ENCODE measurements around the gene SMYD3.

Gene SMYD3

DNA sequence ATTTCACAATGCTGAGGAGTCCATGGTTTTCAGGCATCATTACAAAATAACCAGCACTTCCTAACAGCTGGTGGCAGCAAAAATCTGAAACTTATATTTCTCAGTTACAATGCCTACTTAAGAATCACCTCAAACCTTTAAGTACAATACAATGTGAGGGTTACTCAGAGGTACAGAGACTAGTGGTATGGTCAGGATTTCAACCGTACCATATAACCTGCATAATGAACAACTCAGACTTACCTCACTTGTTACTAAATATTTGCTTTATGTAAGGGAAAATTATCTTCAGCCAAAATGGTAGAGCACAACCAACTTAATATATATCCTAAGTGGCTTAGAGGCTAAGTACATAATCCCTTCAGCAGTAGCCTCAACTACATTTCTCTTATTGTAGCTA is 344.5 kb downstream of the SMYD3 start:
- DNase-seq: no peak

DNA sequence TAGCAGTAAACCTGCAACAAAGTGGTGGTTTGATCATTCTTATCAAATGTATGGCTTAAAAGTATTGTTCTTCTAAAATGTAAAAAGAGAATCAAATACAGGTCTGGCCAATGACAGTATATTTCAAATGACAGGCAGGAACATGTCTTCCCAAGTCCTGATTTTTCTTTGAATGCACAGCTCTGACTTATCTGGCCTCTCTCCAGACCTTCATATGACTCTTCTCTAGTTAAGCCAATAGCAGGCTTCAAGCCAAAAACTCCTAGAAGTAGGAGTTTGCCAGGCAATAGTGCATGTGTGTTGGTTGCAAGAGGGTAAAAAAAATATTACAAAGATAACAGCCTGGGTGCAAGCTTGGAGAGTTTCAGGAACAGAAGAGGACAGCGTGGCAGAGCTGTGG is 345.5 kb downstream of the SMYD3 start:
- no peak for DNase-seq

DNA sequence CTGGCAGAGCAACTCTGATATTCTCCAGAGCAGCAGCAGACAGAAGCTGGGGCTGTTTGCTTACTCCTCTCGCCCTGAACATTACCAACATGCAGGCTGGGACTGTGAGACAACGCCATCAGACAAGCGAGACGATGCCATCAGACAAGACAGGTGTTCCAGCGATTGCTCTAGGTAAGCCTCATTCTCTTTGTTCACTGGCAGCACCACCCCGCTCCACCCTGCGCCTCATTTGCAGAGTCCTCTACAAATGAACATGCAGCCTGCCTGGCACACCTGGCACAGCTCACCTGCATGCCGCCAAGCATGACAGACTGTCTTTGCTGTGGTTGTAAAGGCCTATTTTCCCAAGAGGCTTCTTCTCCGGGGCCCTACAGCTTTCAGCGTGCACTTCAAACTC is 346.2 kb downstream of the SMYD3 start:
- no peak for DNase-seq

DNA sequence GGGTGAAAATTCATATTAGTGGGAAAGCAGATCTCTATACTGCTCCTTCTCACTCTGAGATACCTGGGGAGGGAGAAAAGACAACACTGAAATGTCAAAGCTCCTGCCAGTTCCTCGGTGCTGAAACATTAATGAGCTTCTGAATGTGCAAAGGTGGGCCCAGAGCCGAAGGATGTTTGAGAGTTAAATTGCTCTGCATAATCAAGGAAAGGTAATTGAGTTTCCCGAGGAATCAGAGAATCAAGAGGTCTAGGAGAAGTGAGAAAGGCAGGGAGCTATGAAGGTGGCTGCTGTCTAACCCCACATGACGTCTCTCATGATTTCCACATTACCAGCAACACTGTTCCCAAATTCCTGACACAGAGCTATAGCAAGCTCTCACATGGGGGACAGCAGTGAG is 346.7 kb downstream of the SMYD3 start:
- no peak for DNase-seq

DNA sequence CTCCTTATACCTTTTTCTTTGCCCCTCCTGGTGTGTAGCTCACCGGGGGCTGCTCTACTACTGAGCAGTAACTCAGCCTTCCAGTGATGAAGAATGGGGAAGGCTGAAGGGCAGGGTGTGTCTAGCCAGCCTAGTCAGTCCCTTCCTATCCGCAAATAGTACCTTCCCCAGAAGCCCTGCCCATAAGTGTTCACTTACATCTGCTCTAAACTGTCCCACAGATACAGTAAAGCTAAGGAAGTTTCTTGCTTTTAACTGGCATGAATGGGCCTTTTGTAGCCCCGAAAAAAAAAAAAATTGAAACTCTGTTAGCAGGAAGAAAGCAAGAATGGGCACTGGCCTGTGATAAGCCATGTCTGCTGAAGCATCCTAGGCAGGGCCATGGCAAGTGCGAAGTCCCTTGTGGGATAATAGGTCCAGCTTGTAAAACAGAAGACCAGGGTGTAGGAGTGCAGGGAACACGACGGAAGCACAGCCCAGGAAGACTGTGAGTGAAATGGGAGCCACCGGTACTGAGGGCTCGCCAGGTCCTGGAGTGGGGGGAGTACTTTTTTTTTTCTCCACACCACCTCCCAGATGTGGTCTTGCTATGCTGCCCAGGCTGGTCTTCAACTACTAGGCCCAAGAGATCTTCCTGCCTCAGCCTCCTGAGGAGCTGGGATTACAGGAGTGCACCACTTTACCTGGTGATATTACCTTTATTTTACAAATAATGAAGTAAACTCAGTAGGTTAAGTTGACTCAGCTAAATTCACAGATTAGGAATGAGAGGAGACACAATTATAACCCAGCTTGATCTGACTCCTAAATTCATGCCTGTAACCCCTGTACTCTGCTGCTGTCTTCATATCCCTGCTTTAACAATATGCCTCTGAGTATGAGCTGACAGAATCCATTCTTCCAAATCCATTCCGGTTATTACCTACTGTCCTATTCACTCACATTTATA is 347.5 kb downstream of the SMYD3 start:
- no peak for DNase-seq

DNA sequence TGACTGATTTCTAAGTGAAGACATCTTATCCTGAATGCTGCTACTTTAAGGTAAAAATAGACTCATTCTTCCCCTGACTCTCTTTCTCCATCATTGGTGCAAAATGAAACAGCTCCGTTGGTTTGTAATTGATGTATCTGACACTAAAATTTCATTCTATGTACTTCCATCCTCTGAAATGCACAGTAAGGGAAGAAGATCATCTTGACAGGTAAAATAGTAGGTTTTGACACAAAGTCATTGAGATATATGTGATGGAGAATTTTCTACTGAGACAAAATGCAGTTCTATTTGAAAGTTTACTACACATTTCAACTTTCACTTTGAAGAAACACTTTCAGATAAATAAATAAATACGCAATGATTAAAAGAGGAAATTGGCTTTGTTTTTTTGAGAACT is 348.9 kb downstream of the SMYD3 start:
- no peak for DNase-seq

DNA sequence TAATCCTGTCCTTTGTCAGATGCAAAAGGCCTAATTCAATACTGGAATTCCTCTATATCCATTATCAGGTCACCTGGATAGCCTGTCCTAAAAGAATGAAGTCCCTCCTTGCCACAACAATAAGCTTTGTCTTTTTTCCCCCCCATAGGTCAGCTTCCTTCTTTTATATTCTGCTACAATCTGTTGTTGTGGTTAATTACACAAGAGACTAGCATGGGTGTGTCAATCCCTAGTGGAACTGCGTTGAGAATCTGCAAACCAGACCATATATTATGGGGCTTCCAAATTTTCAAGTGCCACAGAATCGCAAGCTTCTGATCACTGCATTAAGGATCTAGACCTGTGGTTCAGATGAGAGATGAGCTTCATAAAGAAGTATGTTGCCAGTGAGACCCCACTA is 349.6 kb downstream of the SMYD3 start:
- DNase-seq: peak; percentile 90

DNA sequence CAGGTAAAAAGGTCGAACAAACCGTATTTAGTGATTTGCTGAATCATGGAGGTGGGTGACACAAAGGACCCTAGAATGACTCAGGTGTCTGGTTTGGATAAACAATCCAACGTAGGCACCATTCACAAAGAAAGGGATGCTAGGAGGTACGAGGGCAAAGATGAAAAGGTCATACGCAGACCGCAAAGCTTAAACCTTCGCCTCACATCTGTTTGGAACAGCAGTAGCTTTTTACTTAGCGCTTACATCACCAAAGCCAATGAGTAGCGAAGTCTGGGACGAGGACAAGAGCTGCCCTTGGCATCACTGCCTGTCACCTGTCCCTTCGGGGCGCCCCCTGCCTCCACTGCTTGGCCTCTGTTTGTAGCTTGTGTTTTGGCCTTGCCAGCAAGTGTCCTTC is 350.2 kb downstream of the SMYD3 start:
- DNase-seq: no peak

DNA sequence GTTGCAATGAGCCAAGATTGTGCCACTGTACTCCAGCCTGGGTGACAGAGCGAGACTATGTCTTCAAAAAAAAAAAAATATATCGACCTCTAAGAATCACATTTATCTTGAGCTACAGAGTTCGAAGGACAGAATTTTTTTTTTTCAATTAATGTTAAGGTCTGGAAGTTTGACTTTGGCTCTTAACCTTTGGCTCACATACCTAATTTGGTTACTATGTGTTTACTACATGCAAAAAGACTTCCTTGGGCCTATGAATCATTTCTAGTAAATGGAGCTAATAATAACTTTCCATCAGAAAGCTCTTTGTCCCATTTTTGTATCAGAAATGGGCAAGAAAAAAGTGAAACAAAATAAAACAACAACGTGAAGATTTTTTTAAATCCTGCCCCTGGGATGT is 351.2 kb downstream of the SMYD3 start:
- no peak for DNase-seq

DNA sequence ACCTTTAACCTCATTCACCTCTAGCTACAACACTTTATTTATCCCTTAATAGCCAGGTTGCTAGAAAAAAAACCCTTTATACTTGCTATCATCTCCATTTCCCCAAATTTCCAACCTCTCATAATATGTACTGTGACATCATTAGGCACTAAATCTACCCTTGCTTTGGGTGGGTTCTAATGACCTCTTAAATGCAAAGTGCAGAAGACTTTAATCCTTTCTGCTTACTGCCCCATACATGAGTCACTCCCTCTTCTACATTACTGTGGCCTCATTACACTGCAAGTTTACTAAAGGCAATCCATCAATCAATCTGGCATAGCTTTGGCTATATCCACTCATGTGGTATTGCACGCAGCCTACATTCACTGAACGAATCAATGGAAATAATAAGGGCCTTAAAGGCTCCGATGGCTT is 353.3 kb downstream of the SMYD3 start:
- DNase-seq: peak; percentile 71

DNA sequence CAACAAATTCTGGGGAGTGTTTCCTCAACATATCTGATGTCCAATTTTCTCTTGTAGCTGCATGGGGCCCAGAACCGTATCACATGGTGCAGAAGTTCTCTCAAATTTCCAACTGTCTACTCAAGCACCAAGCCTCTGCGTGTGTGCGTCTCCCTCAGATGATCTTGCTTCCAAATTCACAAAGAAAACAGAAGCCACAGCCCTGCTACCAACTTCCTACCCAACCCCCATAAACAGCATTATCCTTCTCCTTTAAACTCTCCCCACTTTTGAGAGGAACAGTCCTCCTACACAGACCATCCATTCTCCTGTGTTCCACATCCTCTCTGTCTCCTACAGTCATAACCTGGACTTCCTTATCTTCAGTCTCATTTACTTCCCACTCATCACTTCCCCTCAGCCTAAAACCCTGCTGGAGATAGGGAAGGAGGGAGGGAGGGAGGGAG is 354.1 kb downstream of the SMYD3 start:
- DNase-seq: peak; percentile 55

DNA sequence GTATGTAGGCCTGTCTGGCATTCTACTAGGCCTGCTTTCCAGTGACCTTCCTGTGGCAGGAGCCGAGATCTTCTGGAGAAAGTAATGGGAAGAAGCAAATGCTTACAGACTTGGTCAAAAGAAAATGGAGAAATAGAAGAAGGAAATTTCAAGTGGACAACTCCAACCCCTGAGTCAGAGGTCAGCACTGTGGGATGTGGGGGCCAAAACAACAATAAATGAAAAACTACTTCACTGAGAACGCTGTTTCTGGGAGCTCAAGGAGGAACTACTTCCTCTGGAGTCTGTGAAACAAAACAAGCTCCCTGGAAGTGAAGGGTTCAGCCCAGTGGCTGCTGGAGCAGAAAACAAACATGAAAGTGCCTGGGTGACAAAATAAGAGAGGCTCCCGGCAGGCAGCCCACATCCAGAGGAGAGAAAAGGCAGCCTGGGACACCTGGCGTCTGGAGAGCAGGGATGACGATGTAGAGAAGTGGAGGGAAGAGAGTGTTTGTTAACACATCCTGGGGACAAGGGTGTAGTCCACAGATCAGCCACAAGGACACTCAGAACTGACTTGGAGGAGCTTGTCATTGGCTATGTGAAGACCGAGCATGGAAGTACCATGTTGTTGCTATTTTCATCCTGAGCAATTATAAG is 355.2 kb downstream of the SMYD3 start:
- DNase-seq: peak; percentile 43

DNA sequence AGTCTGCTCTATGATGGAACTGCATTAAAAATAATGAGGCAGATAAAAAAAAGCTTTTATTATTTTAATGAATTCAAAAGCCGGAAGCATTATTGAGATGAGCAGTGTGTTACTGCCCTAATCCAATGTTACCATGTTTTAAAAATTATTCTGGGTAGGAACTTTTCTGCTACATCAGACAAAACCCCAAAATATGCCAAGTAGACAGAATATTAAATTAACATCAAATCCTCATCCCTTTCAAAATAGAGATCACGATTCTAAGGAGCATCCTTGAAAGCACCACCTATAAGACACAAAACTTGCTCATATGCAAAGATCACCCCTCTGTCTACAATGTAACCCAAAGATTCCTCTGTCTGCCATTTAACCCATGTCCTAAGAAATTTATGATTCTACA is 357.5 kb downstream of the SMYD3 start:
- DNase-seq: no peak

DNA sequence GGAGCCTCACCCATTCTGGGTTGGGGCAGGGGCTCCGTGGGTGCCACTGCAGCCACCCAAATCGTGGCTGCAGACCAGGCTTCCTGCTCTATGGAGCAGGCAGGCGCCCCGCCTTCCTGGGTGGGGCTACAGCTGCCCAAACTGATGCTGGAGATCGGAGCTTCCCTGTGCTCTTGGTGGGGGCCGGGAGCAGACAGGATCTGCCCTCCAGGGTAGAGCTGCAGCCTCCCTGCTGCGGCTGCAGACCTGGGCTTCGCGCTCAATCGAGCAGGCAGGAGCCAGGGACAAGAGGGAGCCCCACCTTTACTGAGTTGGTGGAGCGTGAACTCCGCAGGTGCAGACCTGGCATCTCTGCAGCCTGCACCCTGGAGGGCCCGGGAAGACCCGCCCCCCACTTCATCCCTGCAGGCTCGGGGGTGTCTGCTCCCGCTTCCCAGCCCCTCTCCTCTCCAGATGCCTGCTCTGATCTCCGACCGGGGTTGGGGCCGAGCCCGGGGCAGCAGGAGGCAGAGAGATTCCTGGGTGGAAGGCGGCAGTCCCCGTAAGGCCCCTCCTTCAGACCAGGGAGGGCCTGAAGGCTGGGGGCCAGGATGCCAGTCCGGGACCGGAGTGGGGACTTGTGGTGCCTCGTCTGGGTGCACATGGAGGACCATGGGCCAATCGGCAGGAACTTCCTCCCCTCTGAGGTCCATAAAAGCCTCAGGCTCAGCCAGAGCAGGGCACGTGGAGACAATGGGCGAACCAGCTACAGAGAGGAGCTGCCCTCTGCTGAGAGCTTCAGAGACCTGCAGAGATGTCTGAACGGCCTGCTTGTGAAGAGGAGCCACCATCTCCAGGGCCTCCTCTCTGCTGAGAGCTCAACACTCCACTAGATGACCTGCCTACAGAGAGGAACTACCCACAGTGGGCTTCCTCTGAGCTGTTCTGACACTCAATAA is 359.3 kb downstream of the SMYD3 start:
- DNase-seq: no peak

DNA sequence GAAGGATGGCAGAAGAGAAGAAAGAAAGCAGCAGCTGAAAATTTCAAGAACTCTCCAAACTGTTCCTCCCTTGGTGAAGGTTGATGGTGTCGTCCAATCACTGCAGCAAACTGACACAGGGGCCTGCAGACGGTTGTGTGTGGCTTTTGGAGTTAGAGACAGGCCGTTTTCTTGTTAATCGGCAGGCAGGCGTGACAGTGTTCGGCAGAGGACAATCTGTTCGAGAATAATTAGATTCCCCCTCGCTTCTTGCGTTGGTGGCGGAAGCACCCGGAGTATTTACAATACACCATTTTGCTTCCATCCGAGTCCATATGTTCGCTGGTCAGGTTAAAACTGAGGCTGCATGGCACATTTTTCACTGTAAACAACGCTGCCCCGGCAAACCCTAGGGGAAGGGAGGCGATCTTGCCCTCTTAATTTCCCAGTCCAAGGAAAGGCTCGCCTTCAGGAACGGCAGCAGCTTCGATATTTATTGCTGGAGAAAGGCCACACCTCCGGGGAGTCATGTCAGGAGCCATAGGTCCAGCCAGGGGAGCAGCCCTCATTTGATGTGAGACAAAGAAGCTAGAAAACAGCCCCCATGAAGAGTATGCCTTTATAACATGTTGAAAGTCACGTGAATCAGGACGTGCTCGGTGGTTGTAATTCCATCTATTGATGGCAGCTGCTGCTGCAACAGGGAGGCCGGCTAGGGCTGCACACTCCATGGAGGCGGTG is 360.1 kb downstream of the SMYD3 start:
- no peak for DNase-seq

DNA sequence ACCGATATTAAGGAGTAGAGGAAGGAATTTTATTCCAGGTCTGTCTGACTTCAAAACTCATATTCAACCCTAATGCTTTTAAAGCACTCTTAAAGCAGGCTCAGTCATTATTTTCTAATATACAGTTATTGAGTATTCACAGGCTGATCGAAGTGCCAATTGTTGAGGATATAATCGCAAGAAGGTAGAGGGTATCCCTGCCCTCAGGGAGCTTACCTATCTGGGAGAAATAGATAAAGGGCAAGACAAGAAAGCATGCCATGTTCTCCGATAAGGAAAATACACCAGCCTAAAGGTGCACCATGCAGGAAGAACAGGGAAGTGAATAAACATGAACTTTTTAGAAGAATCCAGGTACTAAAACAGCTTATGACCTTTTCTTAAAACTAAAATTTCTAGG is 361.2 kb downstream of the SMYD3 start:
- no peak for DNase-seq

DNA sequence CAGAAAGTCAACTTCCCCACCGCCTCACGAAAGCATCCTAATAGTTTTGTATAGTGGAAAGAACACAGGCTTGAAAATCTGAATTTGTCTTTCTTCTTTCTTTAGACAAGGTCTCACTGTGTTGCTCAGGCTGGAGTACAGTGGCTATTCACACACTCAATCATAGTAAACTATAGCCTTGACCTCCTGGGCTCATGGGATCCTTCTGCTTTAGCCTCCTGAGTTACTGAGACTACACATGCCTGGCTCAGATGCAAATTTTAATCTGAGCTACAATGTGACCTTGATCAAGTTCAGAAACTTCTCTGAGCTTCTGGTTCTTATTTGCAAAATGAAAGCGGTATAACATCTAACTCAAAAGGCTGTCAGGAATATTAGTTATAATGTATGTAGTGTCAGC is 362.1 kb downstream of the SMYD3 start:
- DNase-seq: no peak

DNA sequence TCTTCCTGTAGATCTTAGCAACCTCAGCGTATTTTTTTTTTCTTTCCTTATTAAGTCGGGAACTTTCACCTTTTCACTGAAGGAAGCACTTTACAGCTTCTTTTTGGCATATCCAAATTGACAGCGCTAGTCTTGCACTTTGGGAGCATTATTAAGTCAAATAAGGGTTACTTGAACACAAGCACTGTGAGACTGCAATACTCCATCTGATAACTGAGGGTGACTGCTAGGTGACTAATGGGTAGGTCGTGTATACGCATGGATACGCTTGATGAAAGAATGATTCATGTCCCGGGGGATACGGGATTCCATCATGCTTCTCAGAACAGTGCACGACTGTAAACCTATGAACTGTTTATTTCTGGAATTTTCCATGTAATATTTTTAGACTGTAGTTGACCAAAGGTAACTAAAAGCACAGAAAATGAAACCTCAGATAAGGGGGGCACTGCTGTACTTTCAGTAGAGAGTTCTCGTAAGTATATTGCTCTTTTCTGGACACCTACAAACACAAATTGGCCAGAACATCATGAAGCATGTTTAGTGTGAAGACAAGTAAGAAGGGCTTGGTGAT is 364.7 kb downstream of the SMYD3 start:
- no peak for DNase-seq

DNA sequence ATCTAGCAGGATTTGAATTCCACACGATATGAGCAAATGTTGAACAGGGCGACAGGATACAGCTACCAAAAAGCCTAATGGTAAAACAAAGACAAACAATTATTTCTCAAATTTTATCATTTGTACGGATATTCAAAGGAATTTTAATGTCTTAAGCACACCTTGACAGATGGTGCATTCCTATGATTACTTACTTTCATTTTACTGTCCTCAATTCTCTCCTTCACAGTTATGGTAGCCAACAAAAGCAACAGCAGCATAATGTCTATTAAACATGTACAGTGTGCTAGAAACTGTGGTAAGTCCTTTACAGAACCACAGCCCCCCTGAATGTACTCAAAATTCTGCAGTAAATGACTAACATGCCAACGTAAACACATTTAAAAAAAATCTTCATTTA is 365.8 kb downstream of the SMYD3 start:
- DNase-seq: no peak

DNA sequence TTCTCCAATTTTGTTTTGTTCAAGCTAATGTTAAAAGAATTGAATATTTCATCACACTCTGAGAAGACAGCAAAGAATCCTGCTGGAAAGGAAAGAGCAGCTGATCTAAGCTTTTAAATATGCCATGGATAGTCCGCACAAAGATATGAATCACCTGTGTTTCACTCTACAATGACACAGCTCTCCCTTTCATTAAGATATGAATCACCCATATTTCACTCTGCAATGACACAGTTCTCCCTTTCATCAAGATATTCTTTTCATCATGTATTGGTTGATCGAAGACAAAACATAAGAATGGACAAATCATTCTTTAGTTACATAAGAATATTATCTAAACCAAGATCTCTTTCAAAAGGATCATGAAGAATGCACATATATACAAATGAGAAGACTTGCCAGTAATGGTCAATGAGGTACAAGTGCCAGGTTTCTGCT is 367.3 kb downstream of the SMYD3 start:
- no peak for DNase-seq

DNA sequence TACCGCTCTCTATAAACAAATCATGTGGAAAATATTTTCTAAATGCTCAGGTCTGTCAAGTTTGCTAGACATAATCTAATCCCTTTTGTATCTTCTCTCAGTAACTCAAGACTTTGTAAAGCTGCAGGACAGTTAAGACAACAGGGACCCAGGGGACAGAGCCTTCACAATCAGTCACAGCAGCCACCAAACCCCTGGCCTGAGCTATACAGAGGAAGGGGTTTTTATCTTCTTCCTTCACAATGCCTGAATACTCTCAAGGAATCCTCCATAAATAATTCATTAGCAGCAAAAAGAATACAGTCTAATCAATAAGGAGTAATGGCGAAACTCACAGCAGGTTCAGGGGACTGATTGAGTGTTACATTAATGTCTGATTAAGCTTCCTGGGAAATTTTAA is 368.3 kb downstream of the SMYD3 start:
- DNase-seq: no peak

DNA sequence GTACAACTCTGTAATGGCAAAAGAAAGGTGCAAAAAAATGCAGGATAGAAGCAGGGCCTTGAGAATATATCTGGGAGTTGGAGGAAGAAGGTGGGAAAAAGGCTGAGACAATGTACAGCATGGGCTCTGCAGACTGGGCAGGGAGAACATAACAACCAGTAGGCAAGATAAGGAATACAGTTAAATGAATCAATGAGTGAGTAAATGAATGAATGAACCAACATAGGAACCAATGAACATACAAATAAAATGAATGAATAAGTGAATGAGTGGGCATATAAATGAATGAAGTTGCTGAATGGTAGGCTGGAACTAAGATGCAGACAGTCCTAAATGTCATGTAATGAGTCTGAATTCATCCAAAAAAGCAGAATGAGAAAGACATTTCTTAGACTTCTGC is 370.6 kb downstream of the SMYD3 start:
- no peak for DNase-seq

Data from MV-4-11 (cell line).